Fibroblast of lung (primary cell): ENCODE data around the gene GRIK4.

Source experiments
- CTCF ChIP-seq, 2 donors: IDR thresholded peaks in 1 of 2; conservative IDR thresholded peaks in 1 of 2; 1 replicate in 1 of 2; 2 replicates in 1 of 2; pipeline ENCODE4 v1.5.1; 2011 to 2012; ENCODE audit warnings: low read length in 2 of 2, control low read depth in 1 of 2, inconsistent platforms in 1 of 2, low read depth in 1 of 2, mild to moderate bottlenecking in 1 of 2
- EZH2 ChIP-seq: IDR thresholded peaks from 2 replicates; pipeline ENCODE4 v1.5.1; 2012; ENCODE audit warnings: low read length, control low read depth, mild to moderate bottlenecking; ENCODE audit errors: missing control alignments

- peak; percentile 18 to 35 for TF ChIP-seq CTCF (conservative IDR thresholded peaks at IDR 0.05 in 1 of 2, IDR thresholded peaks at IDR 0.05 in 1 of 2; ENCODE audit: low read depth in 1 of 2, low read length in 2 of 2)
- no peak for TF ChIP-seq EZH2
These were observed 148.5 kb downstream of the GRIK4 start for GRCh38 chr11:120660024-120660565.
